Tibial artery (tissue), 4 donors: ENCODE results near the gene ORC5.
A peak's percentile ranks its signal among the peaks of the same experiment; 100 is the strongest.

Source experiments
- DNase-seq, 2 donors: peaks; one replicate each; pipeline ENCODE4 v3.0.0-alpha.2; 2019
- H3K27ac ChIP-seq, 2 donors: fragments of 200-600 bp; sonication (generic) in 1 of 2; 1 replicate in 1 of 2; 2 replicates in 1 of 2; pipeline ENCODE4 v1.5.1; 2018 to 2019; ENCODE audit warnings: mild to moderate bottlenecking in 1 of 2
- H3K27me3 ChIP-seq, 2 donors: fragments of 200-600 bp; sonication (generic) in 1 of 2; one replicate each; pipeline versions ENCODE4 v1.5.1 to v1.6.0; 2016 to 2019
- H3K36me3 ChIP-seq, 3 donors: fragments of 200-600 bp; sonication (generic) in 2 of 3; one replicate each; pipeline ENCODE4 v1.5.1; 2016 to 2019; ENCODE audit warnings: mild to moderate bottlenecking in 2 of 3
- H3K4me1 ChIP-seq, 4 donors: fragments of 200-600 bp; sonication (generic) in 2 of 4; 1 replicate in 3 of 4; 2 replicates in 1 of 4; pipeline ENCODE4 v1.5.1; 2016 to 2019
- H3K4me3 ChIP-seq, 2 donors: fragments of 200-600 bp; sonication (generic) in 1 of 2; 1 replicate in 1 of 2; 2 replicates in 1 of 2; pipeline ENCODE4 v1.5.1; 2018 to 2019; ENCODE audit warnings: mild to moderate bottlenecking in 2 of 2
- H3K9me3 ChIP-seq, 3 donors: fragments of 200-600 bp; sonication (generic) in 1 of 3; one replicate each; pipeline ENCODE4 v1.5.1; 2016 to 2019
- intact Hi-C: fragments of 100-400 bp; cut with DNase I; formaldehyde crosslinking; loops from one replicate; pipeline ENCODE4 v1.15.0; 2023; ENCODE audit warnings: low total_unique reads
- TF ChIP-seq, protein P1 (sequence below), 2 experiments: fragments of 200-600 bp in 1 of 2; fragments of 450-650 bp in 1 of 2; IDR thresholded peaks; one replicate each; pipeline ENCODE4 v1.5.1; 2017 to 2019; ENCODE audit warnings: antibody characterized with exemption in 2 of 2, mild to moderate bottlenecking in 1 of 2, moderate library complexity in 1 of 2

The ORC5 gene

DNA sequence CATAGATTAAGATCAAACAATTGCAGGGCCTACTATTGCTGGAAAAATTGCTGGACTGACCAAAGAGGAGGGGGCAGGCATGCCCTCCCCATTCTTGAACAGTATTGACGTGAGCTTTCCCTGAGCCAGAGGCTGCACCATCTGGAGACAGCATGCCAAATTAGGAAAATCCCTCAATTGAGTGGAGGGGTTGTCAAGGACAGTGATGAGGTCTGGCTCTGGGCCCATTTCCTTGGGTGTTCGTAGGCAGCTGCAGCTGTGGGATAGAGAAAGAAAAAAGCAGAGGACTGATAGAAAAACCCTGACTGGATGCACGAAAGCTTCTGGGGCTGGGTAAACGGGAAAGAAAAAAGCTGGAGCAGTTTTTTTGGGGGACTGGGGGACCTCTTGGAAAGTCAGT, 22.8 kb upstream of the ORC5 start:
- DNase-seq = no peak
- TF ChIP-seq, protein P1, sequence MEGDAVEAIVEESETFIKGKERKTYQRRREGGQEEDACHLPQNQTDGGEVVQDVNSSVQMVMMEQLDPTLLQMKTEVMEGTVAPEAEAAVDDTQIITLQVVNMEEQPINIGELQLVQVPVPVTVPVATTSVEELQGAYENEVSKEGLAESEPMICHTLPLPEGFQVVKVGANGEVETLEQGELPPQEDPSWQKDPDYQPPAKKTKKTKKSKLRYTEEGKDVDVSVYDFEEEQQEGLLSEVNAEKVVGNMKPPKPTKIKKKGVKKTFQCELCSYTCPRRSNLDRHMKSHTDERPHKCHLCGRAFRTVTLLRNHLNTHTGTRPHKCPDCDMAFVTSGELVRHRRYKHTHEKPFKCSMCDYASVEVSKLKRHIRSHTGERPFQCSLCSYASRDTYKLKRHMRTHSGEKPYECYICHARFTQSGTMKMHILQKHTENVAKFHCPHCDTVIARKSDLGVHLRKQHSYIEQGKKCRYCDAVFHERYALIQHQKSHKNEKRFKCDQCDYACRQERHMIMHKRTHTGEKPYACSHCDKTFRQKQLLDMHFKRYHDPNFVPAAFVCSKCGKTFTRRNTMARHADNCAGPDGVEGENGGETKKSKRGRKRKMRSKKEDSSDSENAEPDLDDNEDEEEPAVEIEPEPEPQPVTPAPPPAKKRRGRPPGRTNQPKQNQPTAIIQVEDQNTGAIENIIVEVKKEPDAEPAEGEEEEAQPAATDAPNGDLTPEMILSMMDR (IDR thresholded peaks at IDR 0.05) = no peak
- H3K27ac ChIP-seq = no peak overlapping the region
- intact Hi-C loops = loop anchor here (10.0 kb wide), 1 partner anchor 684 kb away; no protein-coding TSS in a partner anchor
- H3K27me3 ChIP-seq = peaks cover 0 to 4% of the 10 kb centered on the region in 2 donors
- H3K4me1 ChIP-seq = no peaks in the 10 kb centered on the region
- no peaks in the 10 kb centered on the region for H3K36me3 ChIP-seq
- H3K4me3 ChIP-seq = no peak overlapping the region
- H3K9me3 ChIP-seq = no peaks in the 10 kb centered on the region

DNA sequence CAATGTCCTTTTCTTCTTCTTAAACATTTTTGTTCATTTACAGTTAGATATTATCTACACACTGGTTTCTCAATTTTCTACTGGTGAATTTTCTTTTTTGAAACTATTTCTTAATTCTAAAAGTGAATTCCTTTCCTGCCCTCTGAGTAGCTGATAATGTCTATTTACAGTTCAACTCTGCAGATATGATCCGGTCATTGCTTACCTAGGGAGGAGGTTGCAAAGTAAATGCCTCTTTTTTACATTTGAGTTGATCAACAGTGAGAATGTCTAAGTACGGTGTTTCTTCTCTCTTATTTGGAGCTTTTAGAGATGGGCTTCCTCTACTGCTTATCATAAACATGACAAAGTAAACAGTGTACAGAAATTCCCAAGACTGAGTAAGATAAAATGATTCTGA, 20.6 kb upstream of the ORC5 start:
- H3K4me3 ChIP-seq = no peak overlapping the region
- intact Hi-C loops = no loop called here
- peaks cover 0 to 4% of the 10 kb centered on the region in 2 donors for H3K27me3 ChIP-seq
- no peaks in the 10 kb centered on the region for H3K36me3 ChIP-seq
- no peak overlapping the region for H3K27ac ChIP-seq
- TF ChIP-seq, protein P1 (IDR thresholded peaks at IDR 0.05) = no peak
- H3K4me1 ChIP-seq = no peaks in the 10 kb centered on the region
- H3K9me3 ChIP-seq = no peaks in the 10 kb centered on the region
- DNase-seq = no peak

DNA sequence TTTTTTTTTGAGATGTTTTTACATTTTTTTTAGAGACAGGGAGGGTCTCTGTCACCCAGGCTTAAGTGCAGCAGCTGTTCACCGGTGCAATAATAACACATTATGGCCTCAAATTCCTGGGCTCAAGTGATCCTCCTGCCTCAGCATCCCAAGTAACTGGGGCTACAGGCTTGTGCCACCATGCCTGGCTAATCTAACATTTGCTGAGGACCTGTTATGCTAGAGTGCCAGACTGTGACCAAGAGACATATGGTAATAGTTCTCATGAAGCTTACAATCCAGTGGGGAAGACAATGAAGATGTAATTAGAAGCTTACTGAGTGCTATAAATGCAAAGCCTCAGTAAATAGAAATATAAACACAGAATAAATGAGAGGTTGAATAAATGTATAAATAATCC, 17.6 kb upstream of the ORC5 start:
- Histone ChIP-seq H3K27me3 (no peaks in the 10 kb centered on the region), H3K36me3 (no peaks in the 10 kb centered on the region), H3K4me1 (no peaks in the 10 kb centered on the region), H3K4me3 (no peak overlapping the region), H3K9me3 (no peaks in the 10 kb centered on the region), H3K27ac (no peak overlapping the region)
- no peak for DNase-seq
- TF ChIP-seq, protein P1 (IDR thresholded peaks at IDR 0.05) = no peak
- intact Hi-C loops = no loop called here

- no peaks in the 10 kb centered on the region for H3K9me3 ChIP-seq
- intact Hi-C loops = no loop called here
- no peaks in the 10 kb centered on the region for H3K4me1 ChIP-seq
- H3K27ac ChIP-seq = no peak overlapping the region
- no peak for DNase-seq
- H3K36me3 ChIP-seq = no peaks in the 10 kb centered on the region
- TF ChIP-seq, protein P1 (IDR thresholded peaks at IDR 0.05) = no peak
- H3K27me3 ChIP-seq = no peaks in the 10 kb centered on the region
- H3K4me3 ChIP-seq = no peak overlapping the region
Measured at GRCh38 chr7:104217620-104218019, 9.8 kb upstream of the ORC5 start.

- Histone ChIP-seq H3K27ac (no peak overlapping the region), H3K9me3 (no peaks in the 10 kb centered on the region), H3K4me3 (no peak overlapping the region), H3K4me1 (peaks cover 0 to 30% (median 10%) of the 10 kb centered on the region in 4 donors), H3K27me3 (no peaks in the 10 kb centered on the region), H3K36me3 (no peaks in the 10 kb centered on the region)
- no peak for DNase-seq
- intact Hi-C loops = no loop called here
- TF ChIP-seq, protein P1 (IDR thresholded peaks at IDR 0.05) = no peak
Measured at GRCh38 chr7:104209063-104209462, 1.2 kb upstream of the ORC5 start.

GRCh38 chr7:104208421-104208780, 588 bp upstream of the ORC5 start:
- H3K27me3 ChIP-seq = no peaks in the 10 kb centered on the region
- H3K36me3 ChIP-seq = peaks cover 0 to 4% (median 4%) of the 10 kb centered on the region in 3 donors
- peak overlapping the region; percentile 85 to 86 for H3K4me3 ChIP-seq
- peaks cover 0 to 30% (median 10%) of the 10 kb centered on the region in 4 donors for H3K4me1 ChIP-seq
- no peak for DNase-seq
- no peaks in the 10 kb centered on the region for H3K9me3 ChIP-seq
- intact Hi-C loops = no loop called here
- peak overlapping the region; percentile 86 to 94 for H3K27ac ChIP-seq
- TF ChIP-seq, protein P1 (IDR thresholded peaks at IDR 0.05) = no peak
